Activated T-cell treated with anti-CD3 and anti-CD28 coated beads for 48 hours (primary cell): ENCODE data around the gene SET.

ENCODE experiments used
- DNase-seq: peaks from one replicate; pipeline ENCODE4 v3.0.0-alpha.2; 2020; ENCODE audit warnings: low read depth

The SET gene

GRCh38 chr9:128713411-128713780 lies 24.4 kb downstream of the SET start:
- DNase-seq, result no peak

GRCh38 chr9:128713941-128714573 lies 25.0 kb downstream of the SET start:
- DNase-seq, result no peak

GRCh38 chr9:128714586-128715435 lies 25.8 kb downstream of the SET start:
- DNase-seq, result no peak

- DNase-seq, result no peak
These were observed 26.4 kb downstream of the SET start for GRCh38 chr9:128715436-128715750.

GRCh38 chr9:128716581-128717254 lies 27.7 kb downstream of the SET start:
- no peak for DNase-seq

GRCh38 chr9:128718047-128718446 lies 29.0 kb downstream of the SET start:
- DNase-seq, result no peak

- no peak for DNase-seq
These were observed 29.5 kb downstream of the SET start for GRCh38 chr9:128718475-128718874.

GRCh38 chr9:128719919-128720605 lies 31.0 kb downstream of the SET start:
- no peak for DNase-seq

- no peak for DNase-seq
These were observed 31.9 kb downstream of the SET start for GRCh38 chr9:128720841-128721486.

GRCh38 chr9:128721487-128722010 lies 32.5 kb downstream of the SET start:
- no peak for DNase-seq

- DNase-seq, result no peak
These were observed 33.6 kb downstream of the SET start for GRCh38 chr9:128722380-128723351.

GRCh38 chr9:128723352-128723865 lies 34.4 kb downstream of the SET start:
- DNase-seq, result no peak

GRCh38 chr9:128723866-128724743 lies 35.1 kb downstream of the SET start, which contains the start of gene ZDHHC12:
TSS of gene ZDHHC12 (minus strand) at chr9:128724127. CDS start at chr9:128724093, 34 bp downstream.
- DNase-seq, result peak; percentile 99

- peak; percentile 33 for DNase-seq
These were observed 35.8 kb downstream of the SET start for GRCh38 chr9:128724744-128725211.

GRCh38 chr9:128727640-128728248 lies 38.7 kb downstream of the SET start:
- DNase-seq, result no peak

GRCh38 chr9:128728298-128728697 lies 39.3 kb downstream of the SET start:
- DNase-seq, result no peak

- DNase-seq, result no peak
These were observed 40.3 kb downstream of the SET start for GRCh38 chr9:128729302-128729701.

GRCh38 chr9:128729766-128730517 lies 40.9 kb downstream of the SET start:
- no peak for DNase-seq
